HG02870 (cell line): ENCODE measurements around the gene OR4M2.
"Not testable (repeated sequence)": the region's sequence is repeated elsewhere in the genome, so short reads cannot be mapped to it uniquely, and the experiment has no call there.

Source experiments
- ATAC-seq: cut with Tn5 transposase; IDR thresholded peaks from one replicate; pipeline ENCODE4 v1.9.1; 2021; ENCODE audit warnings: mild to moderate bottlenecking, moderate library complexity; ENCODE audit not compliant: unreplicated experiment

OR4M2 gene

GRCh38 chr15:22080227-22080626 lies at the start of gene OR4M2:
Gene OR4M2, plus strand, starts transcription at chr15:22080527. Its CDS starts 98 bp downstream, at chr15:22080625.
- ATAC-seq, result not testable (repeated sequence)

- ATAC-seq, result not testable (repeated sequence)
Observed at GRCh38 chr15:22069267-22069666, 11.1 kb upstream of the OR4M2 start.

- ATAC-seq, result not testable (repeated sequence)
Observed at GRCh38 chr15:22081386-22081785, 1.1 kb downstream of the OR4M2 start.

DNA sequence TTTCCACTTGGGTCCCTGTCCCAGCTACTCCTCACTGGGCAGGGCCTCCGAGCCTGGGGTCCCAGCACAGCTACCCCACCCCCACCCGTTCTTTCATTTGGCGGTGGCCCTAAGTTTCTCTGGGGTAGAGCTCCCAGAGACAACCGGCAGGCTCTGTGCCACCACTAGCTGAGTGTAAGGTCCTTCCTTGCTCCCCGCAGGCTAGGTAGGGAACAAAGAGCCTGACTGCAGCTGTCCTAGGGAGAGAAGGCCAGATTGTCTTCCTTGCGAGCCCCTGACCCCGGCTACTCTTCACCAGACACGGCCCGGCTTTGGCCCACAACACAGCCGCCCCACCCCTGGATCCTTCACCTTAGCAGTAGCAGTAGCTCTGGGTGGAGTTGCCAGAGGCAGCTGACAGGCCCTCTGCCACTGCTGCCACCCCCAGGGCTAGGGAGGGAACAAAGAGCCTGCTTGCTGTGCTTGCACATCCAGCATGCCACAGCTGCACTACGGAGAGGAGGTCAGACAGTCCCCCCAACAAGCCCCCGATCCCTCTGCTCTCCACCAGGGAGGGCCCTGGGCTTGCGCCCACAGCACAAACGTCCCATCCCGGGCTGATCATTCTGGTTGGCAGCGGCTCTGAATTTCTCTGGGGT lies 18.4 kb downstream of the OR4M2 start:
- ATAC-seq, result not testable (repeated sequence)

DNA sequence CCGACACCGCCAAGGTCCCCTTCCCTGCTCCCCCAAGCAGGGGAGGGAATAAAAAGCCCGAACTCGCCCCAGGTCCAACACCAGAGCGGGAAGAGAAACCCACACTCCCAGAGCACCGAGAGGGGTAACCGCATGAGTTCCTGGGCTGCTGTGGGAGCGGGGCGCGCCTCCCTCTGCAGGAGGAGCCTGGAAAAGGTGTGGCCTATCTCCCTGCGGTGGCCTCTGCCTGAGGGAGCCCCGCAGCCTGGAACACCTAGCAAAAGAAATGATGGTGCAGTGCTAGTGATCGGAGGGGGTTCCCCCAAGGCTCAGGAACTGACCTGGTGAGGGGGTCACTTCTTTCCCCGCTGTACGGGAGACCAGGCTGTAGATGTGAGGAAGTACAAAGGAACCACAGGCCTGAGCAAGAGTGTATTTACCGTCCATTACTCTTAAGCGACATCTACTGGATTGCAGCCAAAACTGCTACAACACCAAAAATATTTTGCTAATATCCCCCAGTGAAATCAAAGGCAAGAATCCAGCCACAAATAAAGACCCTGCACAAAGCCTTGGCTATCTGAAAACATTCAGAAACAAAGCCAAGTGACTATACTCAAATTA lies 19.1 kb downstream of the OR4M2 start:
- ATAC-seq, result peak; percentile 85

DNA sequence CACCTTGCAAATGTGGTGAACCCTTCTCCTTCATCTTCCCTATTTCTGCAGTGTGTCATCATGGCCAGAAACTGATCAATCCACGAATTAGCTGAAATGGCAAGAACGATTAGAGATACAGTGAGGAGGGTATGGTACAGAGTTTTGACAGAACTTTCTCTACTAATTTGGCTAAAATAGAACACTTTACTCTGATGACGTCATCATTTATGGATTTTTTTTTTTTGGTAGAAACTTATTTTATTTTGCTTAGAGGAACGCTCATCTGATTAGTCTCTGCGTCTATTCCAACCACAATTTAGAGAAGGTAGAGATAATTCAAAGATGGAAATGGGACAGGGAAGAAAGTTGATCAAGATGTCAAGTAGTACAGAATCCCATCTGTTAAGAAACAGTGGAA lies 41.7 kb downstream of the OR4M2 start:
- ATAC-seq, result not testable (repeated sequence)
